HuH-7.5 (cell line): ENCODE measurements around the gene SENP6.
"Not testable (repeated sequence)": the region's sequence is repeated elsewhere in the genome, so short reads cannot be mapped to it uniquely, and the experiment has no call there.

Source experiments
- DNase-seq: peaks from one replicate; pipeline ENCODE4 v3.0.0; 2011; ENCODE audit warnings: low spot score

The SENP6 gene

GRCh38 chr6:75601304-75602245 is at the start of gene SENP6:
TSS of gene SENP6 (plus strand) at chr6:75601880. CDS start at chr6:75602525, 645 bp downstream.
- DNase-seq: peak; percentile 63

DNA sequence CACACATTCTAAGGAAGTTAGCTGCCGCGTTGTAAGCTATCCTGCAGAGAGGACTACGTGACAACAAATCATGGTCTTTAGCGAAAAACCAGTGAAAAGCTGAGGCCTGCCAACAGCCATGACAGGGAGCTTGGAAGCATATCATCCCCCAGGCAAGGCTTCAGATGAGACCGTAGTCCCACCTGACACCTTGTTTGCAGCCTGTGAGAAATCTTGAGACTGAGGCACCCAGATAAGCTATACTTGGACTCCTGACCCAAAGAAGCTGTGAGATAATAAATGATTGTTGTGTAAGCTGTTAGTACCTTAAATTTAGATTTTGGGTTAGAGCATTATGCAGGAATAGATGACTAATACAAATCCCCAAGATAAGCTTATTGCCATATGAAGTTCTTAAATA is 45.4 kb upstream of the SENP6 start:
- DNase-seq: no peak

- DNase-seq: no peak
Observed at GRCh38 chr6:75557068-75557467, 44.6 kb upstream of the SENP6 start.

GRCh38 chr6:75563032-75563431 is 38.6 kb upstream of the SENP6 start:
- peak; percentile 9 for DNase-seq

GRCh38 chr6:75566137-75566767 is 35.4 kb upstream of the SENP6 start:
- no peak for DNase-seq

GRCh38 chr6:75568100-75568499 is 33.6 kb upstream of the SENP6 start:
- DNase-seq: no peak

GRCh38 chr6:75568965-75569364 is 32.7 kb upstream of the SENP6 start:
- no peak for DNase-seq

DNA sequence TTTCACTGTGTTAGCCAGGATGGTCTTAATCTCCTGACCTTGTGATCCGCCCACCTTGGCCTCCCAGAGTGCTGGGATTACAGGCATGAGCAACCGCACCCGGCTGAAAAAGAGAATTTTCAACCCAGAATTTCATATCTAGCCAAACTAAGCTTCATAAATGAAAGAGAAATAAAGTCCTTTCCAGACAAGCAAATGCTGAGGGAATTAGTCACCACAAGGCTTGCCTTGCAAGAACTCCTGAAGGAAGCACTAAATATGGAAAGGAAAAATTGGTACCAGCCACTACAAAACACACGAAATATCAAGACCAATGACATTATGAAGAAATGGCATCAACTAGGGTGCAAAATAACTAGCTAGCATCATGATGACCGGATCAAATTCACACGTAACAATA is 31.0 kb upstream of the SENP6 start:
- DNase-seq: not testable (repeated sequence)

DNA sequence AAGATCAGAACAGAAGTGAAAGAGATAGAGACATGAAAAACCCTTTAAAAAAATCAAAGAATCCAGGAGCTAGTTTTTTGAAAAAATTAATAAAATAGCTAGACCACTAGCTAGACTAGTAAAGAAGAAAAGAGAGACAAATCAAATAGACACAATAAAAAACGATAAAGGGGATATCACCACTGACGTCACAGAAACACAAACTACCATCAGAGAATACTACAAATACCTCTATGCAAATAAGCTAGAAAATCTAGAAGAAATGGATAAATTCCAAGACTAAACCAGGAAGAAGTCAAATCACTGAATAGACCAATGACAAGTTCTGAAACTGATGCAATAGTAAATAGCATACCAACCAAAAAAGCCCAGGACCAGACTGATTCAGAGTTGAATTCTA is 29.6 kb upstream of the SENP6 start:
- DNase-seq: no peak

GRCh38 chr6:75579951-75580350 is 21.7 kb upstream of the SENP6 start:
- DNase-seq: no peak

- DNase-seq: no peak
Observed at GRCh38 chr6:75581231-75581630, 20.4 kb upstream of the SENP6 start.

DNA sequence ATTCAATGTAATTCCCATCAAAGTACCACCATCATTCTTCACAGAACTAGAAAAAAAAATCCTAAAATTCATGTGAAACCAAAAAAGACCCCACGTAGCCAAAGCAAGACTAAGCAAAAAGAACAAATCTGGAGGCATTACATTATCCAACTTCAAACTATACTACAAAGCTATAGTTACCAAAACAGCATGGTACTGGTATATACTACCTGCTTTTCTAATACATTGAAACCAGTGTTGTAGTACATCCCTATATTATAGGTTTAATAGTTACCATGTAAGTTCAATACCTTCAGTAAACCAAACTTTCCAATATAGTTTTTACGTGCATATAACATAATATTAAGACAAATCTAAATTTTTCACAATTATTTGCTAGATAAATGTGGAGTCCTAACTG is 17.1 kb upstream of the SENP6 start:
- not testable (repeated sequence) for DNase-seq

DNA sequence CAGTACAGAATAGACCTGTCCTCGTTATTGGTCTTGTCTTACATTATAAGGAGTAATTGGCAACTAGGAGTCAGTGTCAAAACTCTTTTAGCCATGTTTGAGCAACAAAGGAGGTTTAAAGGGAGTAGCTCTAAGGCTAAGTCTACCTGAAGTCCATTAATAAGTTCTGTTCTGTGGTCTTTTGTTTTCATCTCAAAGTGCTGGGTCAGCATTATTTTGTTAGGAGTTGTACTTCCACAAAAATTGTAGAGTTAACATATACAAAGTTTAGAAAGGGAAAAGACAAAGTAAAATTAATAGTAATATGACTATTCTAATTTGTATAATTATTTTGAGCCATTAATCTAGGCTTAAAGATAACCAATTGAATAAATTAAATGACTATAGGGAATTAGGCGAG is 12.7 kb upstream of the SENP6 start:
- DNase-seq: no peak

GRCh38 chr6:75590370-75590769 is 11.3 kb upstream of the SENP6 start:
- no peak for DNase-seq

DNA sequence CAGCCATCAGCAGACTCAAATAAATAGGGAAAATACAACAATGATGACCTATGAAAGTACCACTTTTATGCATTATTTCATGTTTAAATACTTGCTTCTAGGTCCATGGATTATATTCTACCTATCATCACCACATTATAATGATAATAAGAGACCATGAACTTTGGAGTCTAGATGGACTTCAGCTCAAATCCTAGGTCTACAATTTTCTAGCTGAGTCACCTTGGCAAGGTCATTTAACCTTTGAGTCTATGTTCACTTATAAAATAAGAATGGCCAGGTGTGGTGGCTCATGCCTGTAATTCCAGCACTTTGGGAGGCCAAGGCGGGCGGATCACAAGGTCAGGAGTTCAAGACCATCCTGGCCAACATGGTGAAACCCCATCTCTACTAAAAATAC is 5.3 kb upstream of the SENP6 start:
- DNase-seq: not testable (repeated sequence)

GRCh38 chr6:75600768-75601167 is 912 bp upstream of the SENP6 start:
- DNase-seq: no peak

- peak; percentile 10 for DNase-seq
Observed at GRCh38 chr6:75602246-75603105, 796 bp downstream of the SENP6 start.

- DNase-seq: no peak
Observed at GRCh38 chr6:75603106-75603420, 1.4 kb downstream of the SENP6 start.

- no peak for DNase-seq
Observed at GRCh38 chr6:75604294-75604693, 2.6 kb downstream of the SENP6 start.

DNA sequence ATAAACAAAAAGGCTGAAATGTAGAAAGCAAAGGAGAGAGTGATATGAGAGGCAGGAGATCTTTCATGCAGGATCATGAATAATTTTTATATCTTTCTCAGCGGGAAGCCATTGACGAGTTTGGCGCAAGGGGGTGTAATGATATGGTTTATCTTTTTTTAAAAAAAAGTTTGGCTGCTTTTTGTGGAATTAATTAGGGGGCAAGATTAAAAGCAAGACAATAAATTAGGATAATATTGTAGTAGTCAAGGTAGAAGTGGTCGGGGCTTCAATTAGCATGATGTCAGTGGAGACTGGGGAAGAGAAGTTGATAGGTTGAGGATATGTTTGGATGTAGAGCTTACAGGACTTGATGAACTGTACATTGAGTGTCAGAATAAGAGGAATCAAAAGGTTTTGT is 4.0 kb downstream of the SENP6 start:
- DNase-seq: no peak

DNA sequence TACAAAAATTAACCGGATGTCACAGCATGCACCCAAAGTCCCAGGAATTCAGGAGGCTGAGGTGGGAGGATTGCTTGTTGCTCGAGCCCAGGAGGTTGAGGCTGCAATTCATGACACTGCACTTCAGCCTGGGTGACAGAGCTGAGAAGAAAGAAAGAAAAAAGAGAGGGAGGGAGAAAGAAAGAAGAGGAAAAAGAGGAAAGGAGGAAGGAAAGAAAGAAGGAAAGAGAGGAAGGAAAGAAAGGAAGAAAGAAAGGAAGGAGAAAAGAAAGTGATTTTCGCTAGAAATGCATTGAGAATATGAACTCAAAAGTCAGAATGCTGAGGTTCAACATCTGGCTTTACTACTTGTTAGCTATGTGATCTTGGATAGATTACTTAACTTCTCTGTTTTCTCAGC is 6.6 kb downstream of the SENP6 start:
- DNase-seq: no peak

- DNase-seq: no peak
Observed at GRCh38 chr6:75608956-75609533, 7.4 kb downstream of the SENP6 start.
